HTERT RPE-1 (cell line): Measurements from ENCODE around the gene C6orf62.
"Not testable (repeated sequence)": the region's sequence is repeated elsewhere in the genome, so short reads cannot be mapped to it uniquely, and the experiment has no call there.

Experiments used
- in situ Hi-C: fragments of 300-500 bp; cut with MboI; formaldehyde crosslinking; loops from 4 replicates; pipeline ENCODE4 v1.14.3; 2020; ENCODE audit warnings: low sequenced_read_pairs

Gene C6orf62

GRCh38 chr6:24670492-24670891 lies 48.5 kb downstream of the C6orf62 start:
- in situ Hi-C loops: not testable (repeated sequence)

GRCh38 chr6:24668997-24669361 lies 50.0 kb downstream of the C6orf62 start:
- in situ Hi-C loops: no loop called here

- in situ Hi-C loops: not testable (repeated sequence)
These were observed 50.6 kb downstream of the C6orf62 start for GRCh38 chr6:24668066-24668996.

GRCh38 chr6:24667378-24667803 lies 51.6 kb downstream of the C6orf62 start:
- in situ Hi-C loops: no loop called here

- in situ Hi-C loops: no loop called here
These were observed 52.1 kb downstream of the C6orf62 start, which contains the start of the genes ACOT13 and TDP2 for GRCh38 chr6:24666641-24667377. ACOT13 (plus strand) TSS chr6:24667077; CDS start chr6:24667264, 187 bp downstream. TDP2 (minus strand) TSS chr6:24666899; CDS start chr6:24666862, 37 bp downstream.

- in situ Hi-C loops: no loop called here
These were observed 52.8 kb downstream of the C6orf62 start for GRCh38 chr6:24666097-24666640.

- in situ Hi-C loops: no loop called here
These were observed 54.6 kb downstream of the C6orf62 start for GRCh38 chr6:24664046-24664987.

- in situ Hi-C loops: no loop called here
These were observed 55.8 kb downstream of the C6orf62 start for GRCh38 chr6:24663189-24663588.

- in situ Hi-C loops: no loop called here
These were observed 56.7 kb downstream of the C6orf62 start for GRCh38 chr6:24662236-24662635.

GRCh38 chr6:24661759-24662158 lies 57.2 kb downstream of the C6orf62 start:
- in situ Hi-C loops: not testable (repeated sequence)

- in situ Hi-C loops: no loop called here
These were observed 58.8 kb downstream of the C6orf62 start for GRCh38 chr6:24660105-24660504.

- in situ Hi-C loops: no loop called here
These were observed 59.4 kb downstream of the C6orf62 start for GRCh38 chr6:24659561-24659960.

- in situ Hi-C loops: no loop called here
These were observed 60.1 kb downstream of the C6orf62 start for GRCh38 chr6:24658573-24659560.

- in situ Hi-C loops: no loop called here
These were observed 63.7 kb downstream of the C6orf62 start for GRCh38 chr6:24655215-24655614.
